ENCODE data around the gene ZBED2. TPM values are rescaled to one million over a fixed set of nuclear protein-coding genes. Genes with fewer than 3 reads are reported as not detected.

Gene ZBED2
- total RNA-seq, 2 donors from 2014 or later = 0.47 TPM; not detected in 1

GRCh38 chr3:111616417-111617105, 21.4 kb upstream of the ZBED2 start:
- Histone ChIP-seq H3K27ac (no peak overlapping the region), H3K4me1 (no peaks in the 10 kb centered on the region), H3K4me3 (no peak overlapping the region), H3K27me3 (no peaks in the 10 kb centered on the region), H3K36me3 (no peaks in the 10 kb centered on the region), H3K9me3 (no peaks in the 10 kb centered on the region)
- DNase-seq (ENCODE audit: low spot score) = no peak
- no peak for TF ChIP-seq CTCF (IDR thresholded peaks at IDR 0.05)

- no peaks in the 10 kb centered on the region for H3K4me1 ChIP-seq
- no peaks in the 10 kb centered on the region for H3K36me3 ChIP-seq
- TF ChIP-seq CTCF (IDR thresholded peaks at IDR 0.05) = no peak
- no peak overlapping the region for H3K27ac ChIP-seq
- H3K27me3 ChIP-seq = no peaks in the 10 kb centered on the region
- no peak for DNase-seq (ENCODE audit: low spot score)
- no peak overlapping the region for H3K4me3 ChIP-seq
- H3K9me3 ChIP-seq = no peaks in the 10 kb centered on the region
These were observed 20.7 kb upstream of the ZBED2 start for GRCh38 chr3:111615880-111616279.

GRCh38 chr3:111613294-111613693, 18.1 kb upstream of the ZBED2 start:
- Histone ChIP-seq H3K9me3 (no peaks in the 10 kb centered on the region), H3K4me1 (no peaks in the 10 kb centered on the region), H3K27ac (no peak overlapping the region), H3K27me3 (no peaks in the 10 kb centered on the region), H3K4me3 (no peak overlapping the region), H3K36me3 (no peaks in the 10 kb centered on the region)
- DNase-seq (ENCODE audit: low spot score) = no peak
- no peak for TF ChIP-seq CTCF (IDR thresholded peaks at IDR 0.05)

GRCh38 chr3:111610612-111611054, 15.5 kb upstream of the ZBED2 start:
- no peak for DNase-seq (ENCODE audit: low spot score)
- Histone ChIP-seq H3K27ac (no peak overlapping the region), H3K9me3 (no peaks in the 10 kb centered on the region), H3K27me3 (no peaks in the 10 kb centered on the region), H3K36me3 (no peaks in the 10 kb centered on the region), H3K4me1 (no peaks in the 10 kb centered on the region), H3K4me3 (no peak overlapping the region)
- no peak for TF ChIP-seq CTCF (IDR thresholded peaks at IDR 0.05)

- no peak overlapping the region for H3K27ac ChIP-seq
- H3K36me3 ChIP-seq = no peaks in the 10 kb centered on the region
- H3K27me3 ChIP-seq = no peaks in the 10 kb centered on the region
- H3K4me3 ChIP-seq = no peak overlapping the region
- no peaks in the 10 kb centered on the region for H3K9me3 ChIP-seq
- no peak for DNase-seq (ENCODE audit: low spot score)
- H3K4me1 ChIP-seq = no peaks in the 10 kb centered on the region
- TF ChIP-seq CTCF (IDR thresholded peaks at IDR 0.05) = no peak
These were observed 15.0 kb upstream of the ZBED2 start for GRCh38 chr3:111610189-111610588.

- H3K27me3 ChIP-seq = no peaks in the 10 kb centered on the region
- H3K9me3 ChIP-seq = no peaks in the 10 kb centered on the region
- no peaks in the 10 kb centered on the region for H3K36me3 ChIP-seq
- no peak overlapping the region for H3K4me3 ChIP-seq
- H3K27ac ChIP-seq = no peak overlapping the region
- no peak for TF ChIP-seq CTCF (IDR thresholded peaks at IDR 0.05)
- H3K4me1 ChIP-seq = no peaks in the 10 kb centered on the region
- DNase-seq (ENCODE audit: low spot score) = no peak
These were observed 14.6 kb upstream of the ZBED2 start for GRCh38 chr3:111609700-111610099.

Data from right atrium auricular region (tissue), 2 donors.